Right hindlimb (tissue), 1 donor: ENCODE data around the gene KCNMA1.

ENCODE experiments used
- DNase-seq: peaks from one replicate; pipeline ENCODE4 v3.0.0-alpha.2; 2018

Gene KCNMA1

GRCh38 chr10:77474386-77474785 lies 163.2 kb downstream of the KCNMA1 start:
- DNase-seq, result no peak

GRCh38 chr10:77472146-77472545 lies 165.5 kb downstream of the KCNMA1 start:
- no peak for DNase-seq

GRCh38 chr10:77471069-77471536 lies 166.5 kb downstream of the KCNMA1 start:
- no peak for DNase-seq

GRCh38 chr10:77467422-77467963 lies 170.1 kb downstream of the KCNMA1 start:
- no peak for DNase-seq

GRCh38 chr10:77463967-77464745 lies 173.5 kb downstream of the KCNMA1 start:
- no peak for DNase-seq

GRCh38 chr10:77463499-77463898 lies 174.1 kb downstream of the KCNMA1 start:
- no peak for DNase-seq

GRCh38 chr10:77461636-77462296 lies 175.8 kb downstream of the KCNMA1 start:
- DNase-seq, result no peak

- DNase-seq, result no peak
These were observed 177.7 kb downstream of the KCNMA1 start for GRCh38 chr10:77459905-77460304.

- DNase-seq, result no peak
These were observed 178.5 kb downstream of the KCNMA1 start for GRCh38 chr10:77458986-77459590.

GRCh38 chr10:77457721-77458120 lies 179.9 kb downstream of the KCNMA1 start:
- DNase-seq, result no peak

GRCh38 chr10:77457266-77457665 lies 180.3 kb downstream of the KCNMA1 start:
- no peak for DNase-seq

GRCh38 chr10:77456414-77456813 lies 181.2 kb downstream of the KCNMA1 start:
- DNase-seq, result peak; percentile 32

GRCh38 chr10:77455561-77455960 lies 182.0 kb downstream of the KCNMA1 start:
- no peak for DNase-seq

GRCh38 chr10:77452952-77453564 lies 184.6 kb downstream of the KCNMA1 start:
- DNase-seq, result no peak

GRCh38 chr10:77451886-77452285 lies 185.7 kb downstream of the KCNMA1 start:
- no peak for DNase-seq

- no peak for DNase-seq
These were observed 189.4 kb downstream of the KCNMA1 start for GRCh38 chr10:77448226-77448625.

- no peak for DNase-seq
These were observed 190.9 kb downstream of the KCNMA1 start for GRCh38 chr10:77446700-77447099.

GRCh38 chr10:77445547-77445946 lies 192.1 kb downstream of the KCNMA1 start:
- no peak for DNase-seq

GRCh38 chr10:77444041-77444440 lies 193.6 kb downstream of the KCNMA1 start:
- no peak for DNase-seq

- no peak for DNase-seq
These were observed 194.9 kb downstream of the KCNMA1 start for GRCh38 chr10:77442699-77443189.

- DNase-seq, result no peak
These were observed 196.0 kb downstream of the KCNMA1 start for GRCh38 chr10:77441353-77442166.
